ENCODE results near the gene TNS4.

Gene TNS4

GRCh38 chr17:40534371-40535189 lies 33.2 kb upstream of the TNS4 start:
- Histone ChIP-seq H3K27ac (ENCODE audit: low read depth, low read length) (no peak overlapping the region), H3K4me3 (ENCODE audit: low read depth, low read length) (no peak overlapping the region), H3K9me3 (ENCODE audit: control insufficient read depth, insufficient read depth, low read length) (no peaks in the 10 kb centered on the region), H3K27me3 (ENCODE audit: control insufficient read depth, insufficient read depth, low read length) (no peaks in the 10 kb centered on the region), H3K9ac (ENCODE audit: low read depth, low read length) (no peak overlapping the region), H3K4me1 (ENCODE audit: control insufficient read depth, insufficient read depth, low read length) (0 out of 2 replicates have a peak, but pooled peaks cover 5% of the 10 kb centered on the region), H3K36me3 (ENCODE audit: control insufficient read depth, insufficient read depth, low read length) (no peaks in the 10 kb centered on the region)

GRCh38 chr17:40533896-40534295 lies 32.5 kb upstream of the TNS4 start:
- H3K4me3 ChIP-seq (ENCODE audit: low read depth, low read length): no peak overlapping the region
- H3K4me1 ChIP-seq (ENCODE audit: control insufficient read depth, insufficient read depth, low read length): 0 out of 2 replicates have a peak, but pooled peaks cover 5% of the 10 kb centered on the region
- no peak overlapping the region for H3K27ac ChIP-seq (ENCODE audit: low read depth, low read length)
- H3K9me3 ChIP-seq (ENCODE audit: control insufficient read depth, insufficient read depth, low read length): no peaks in the 10 kb centered on the region
- H3K9ac ChIP-seq (ENCODE audit: low read depth, low read length): no peak overlapping the region
- no peaks in the 10 kb centered on the region for H3K27me3 ChIP-seq (ENCODE audit: control insufficient read depth, insufficient read depth, low read length)
- no peaks in the 10 kb centered on the region for H3K36me3 ChIP-seq (ENCODE audit: control insufficient read depth, insufficient read depth, low read length)

- 0 out of 2 replicates have a peak, but pooled peaks cover 5% of the 10 kb centered on the region for H3K4me1 ChIP-seq (ENCODE audit: control insufficient read depth, insufficient read depth, low read length)
- no peaks in the 10 kb centered on the region for H3K9me3 ChIP-seq (ENCODE audit: control insufficient read depth, insufficient read depth, low read length)
- no peak overlapping the region for H3K27ac ChIP-seq (ENCODE audit: low read depth, low read length)
- no peaks in the 10 kb centered on the region for H3K27me3 ChIP-seq (ENCODE audit: control insufficient read depth, insufficient read depth, low read length)
- H3K4me3 ChIP-seq (ENCODE audit: low read depth, low read length): no peak overlapping the region
- no peaks in the 10 kb centered on the region for H3K36me3 ChIP-seq (ENCODE audit: control insufficient read depth, insufficient read depth, low read length)
- H3K9ac ChIP-seq (ENCODE audit: low read depth, low read length): no peak overlapping the region
Measured at GRCh38 chr17:40532520-40533253, 31.3 kb upstream of the TNS4 start.

- Histone ChIP-seq H3K9me3 (ENCODE audit: control insufficient read depth, insufficient read depth, low read length) (no peaks in the 10 kb centered on the region), H3K4me3 (ENCODE audit: low read depth, low read length) (no peak overlapping the region), H3K4me1 (ENCODE audit: control insufficient read depth, insufficient read depth, low read length) (0 out of 2 replicates have a peak, but pooled peaks cover 5% of the 10 kb centered on the region), H3K9ac (ENCODE audit: low read depth, low read length) (no peak overlapping the region), H3K36me3 (ENCODE audit: control insufficient read depth, insufficient read depth, low read length) (no peaks in the 10 kb centered on the region), H3K27me3 (ENCODE audit: control insufficient read depth, insufficient read depth, low read length) (no peaks in the 10 kb centered on the region), H3K27ac (ENCODE audit: low read depth, low read length) (no peak overlapping the region)
Measured at GRCh38 chr17:40531051-40531991, 29.9 kb upstream of the TNS4 start.

- H3K27ac ChIP-seq (ENCODE audit: low read depth, low read length): no peak overlapping the region
- 0 out of 2 replicates have a peak, but pooled peaks cover 5% of the 10 kb centered on the region for H3K4me1 ChIP-seq (ENCODE audit: control insufficient read depth, insufficient read depth, low read length)
- H3K27me3 ChIP-seq (ENCODE audit: control insufficient read depth, insufficient read depth, low read length): no peaks in the 10 kb centered on the region
- H3K36me3 ChIP-seq (ENCODE audit: control insufficient read depth, insufficient read depth, low read length): no peaks in the 10 kb centered on the region
- no peak overlapping the region for H3K9ac ChIP-seq (ENCODE audit: low read depth, low read length)
- no peak overlapping the region for H3K4me3 ChIP-seq (ENCODE audit: low read depth, low read length)
- no peaks in the 10 kb centered on the region for H3K9me3 ChIP-seq (ENCODE audit: control insufficient read depth, insufficient read depth, low read length)
Measured at GRCh38 chr17:40530531-40530994, 29.1 kb upstream of the TNS4 start.

GRCh38 chr17:40529991-40530390 lies 28.6 kb upstream of the TNS4 start:
- Histone ChIP-seq H3K27me3 (ENCODE audit: control insufficient read depth, insufficient read depth, low read length) (no peaks in the 10 kb centered on the region), H3K4me1 (ENCODE audit: control insufficient read depth, insufficient read depth, low read length) (0 out of 2 replicates have a peak, but pooled peaks cover 5% of the 10 kb centered on the region), H3K9me3 (ENCODE audit: control insufficient read depth, insufficient read depth, low read length) (no peaks in the 10 kb centered on the region), H3K4me3 (ENCODE audit: low read depth, low read length) (no peak overlapping the region), H3K27ac (ENCODE audit: low read depth, low read length) (no peak overlapping the region), H3K36me3 (ENCODE audit: control insufficient read depth, insufficient read depth, low read length) (no peaks in the 10 kb centered on the region), H3K9ac (ENCODE audit: low read depth, low read length) (no peak overlapping the region)

- Histone ChIP-seq H3K9ac (ENCODE audit: low read depth, low read length) (no peak overlapping the region), H3K9me3 (ENCODE audit: control insufficient read depth, insufficient read depth, low read length) (no peaks in the 10 kb centered on the region; the same call in 1 of the 2 replicates), H3K4me3 (ENCODE audit: low read depth, low read length) (no peak overlapping the region), H3K27me3 (ENCODE audit: control insufficient read depth, insufficient read depth, low read length) (no peaks in the 10 kb centered on the region), H3K36me3 (ENCODE audit: control insufficient read depth, insufficient read depth, low read length) (no peaks in the 10 kb centered on the region), H3K4me1 (ENCODE audit: control insufficient read depth, insufficient read depth, low read length) (0 out of 2 replicates have a peak, but pooled peaks cover 5% of the 10 kb centered on the region), H3K27ac (ENCODE audit: low read depth, low read length) (no peak overlapping the region)
Measured at GRCh38 chr17:40528692-40529417, 27.4 kb upstream of the TNS4 start.

GRCh38 chr17:40526668-40527067 lies 25.2 kb upstream of the TNS4 start:
- H3K27ac ChIP-seq (ENCODE audit: low read depth, low read length): no peak overlapping the region
- H3K36me3 ChIP-seq (ENCODE audit: control insufficient read depth, insufficient read depth, low read length): no peaks in the 10 kb centered on the region
- H3K27me3 ChIP-seq (ENCODE audit: control insufficient read depth, insufficient read depth, low read length): no peaks in the 10 kb centered on the region
- no peaks in the 10 kb centered on the region; the same call in 1 of the 2 replicates for H3K9me3 ChIP-seq (ENCODE audit: control insufficient read depth, insufficient read depth, low read length)
- no peak overlapping the region for H3K4me3 ChIP-seq (ENCODE audit: low read depth, low read length)
- no peak overlapping the region for H3K9ac ChIP-seq (ENCODE audit: low read depth, low read length)
- H3K4me1 ChIP-seq (ENCODE audit: control insufficient read depth, insufficient read depth, low read length): 0 out of 2 replicates have a peak, but pooled peaks cover 3% of the 10 kb centered on the region

GRCh38 chr17:40525294-40525693 lies 23.9 kb upstream of the TNS4 start:
- Histone ChIP-seq H3K36me3 (ENCODE audit: control insufficient read depth, insufficient read depth, low read length) (no peaks in the 10 kb centered on the region), H3K9ac (ENCODE audit: low read depth, low read length) (no peak overlapping the region), H3K27ac (ENCODE audit: low read depth, low read length) (no peak overlapping the region)

More at GRCh38 chr17:40525294-40525693, 23.9 kb upstream of the TNS4 start:
- no peak overlapping the region for H3K4me3 ChIP-seq (ENCODE audit: low read depth, low read length)
- H3K4me1 ChIP-seq (ENCODE audit: control insufficient read depth, insufficient read depth, low read length): no peaks in the 10 kb centered on the region
- no peaks in the 10 kb centered on the region; the same call in 1 of the 2 replicates for H3K9me3 ChIP-seq (ENCODE audit: control insufficient read depth, insufficient read depth, low read length)
- no peaks in the 10 kb centered on the region for H3K27me3 ChIP-seq (ENCODE audit: control insufficient read depth, insufficient read depth, low read length)

Data from HUES48 (cell line).